ENCODE results near the gene THSD4.

THSD4 gene

GRCh38 chr15:71098920-71099319, 16.4 kb upstream of the THSD4 start:
- DNase-seq = no peak

- DNase-seq = no peak
Observed at GRCh38 chr15:71103102-71103676, 12.1 kb upstream of the THSD4 start.

- DNase-seq = no peak
Observed at GRCh38 chr15:71104636-71105035, 10.6 kb upstream of the THSD4 start.

- DNase-seq = no peak
Observed at GRCh38 chr15:71105444-71105843, 9.8 kb upstream of the THSD4 start.

GRCh38 chr15:71106802-71107500, 8.3 kb upstream of the THSD4 start:
- DNase-seq = no peak

- DNase-seq = no peak
Observed at GRCh38 chr15:71107501-71107815, 7.8 kb upstream of the THSD4 start.

- DNase-seq = no peak
Observed at GRCh38 chr15:71109130-71109529, 6.1 kb upstream of the THSD4 start.

GRCh38 chr15:71109905-71110304, 5.4 kb upstream of the THSD4 start:
- peak; percentile 17 for DNase-seq

- no peak for DNase-seq
Observed at GRCh38 chr15:71110405-71111180, 4.7 kb upstream of the THSD4 start.

- no peak for DNase-seq
Observed at GRCh38 chr15:71111181-71111565, 4.1 kb upstream of the THSD4 start.

- DNase-seq = no peak
Observed at GRCh38 chr15:71111950-71112349, 3.3 kb upstream of the THSD4 start.

- DNase-seq = no peak
Observed at GRCh38 chr15:71112429-71112828, 2.8 kb upstream of the THSD4 start.

GRCh38 chr15:71114066-71114680, 1.1 kb upstream of the THSD4 start:
- DNase-seq = no peak

- DNase-seq = no peak
Observed at GRCh38 chr15:71115567-71116351, 488 bp downstream of the THSD4 start.

GRCh38 chr15:71116366-71116765, 1.1 kb downstream of the THSD4 start:
- DNase-seq = no peak

- DNase-seq = no peak
Observed at GRCh38 chr15:71116942-71117341, 1.7 kb downstream of the THSD4 start.

- no peak for DNase-seq
Observed at GRCh38 chr15:71117714-71118305, 2.5 kb downstream of the THSD4 start.

- no peak for DNase-seq
Observed at GRCh38 chr15:71118345-71118744, 3.1 kb downstream of the THSD4 start.

- no peak for DNase-seq
Observed at GRCh38 chr15:71118881-71119632, 3.8 kb downstream of the THSD4 start.

GRCh38 chr15:71120428-71120944, 5.2 kb downstream of the THSD4 start:
- DNase-seq = no peak

GRCh38 chr15:71121442-71121841, 6.2 kb downstream of the THSD4 start:
- DNase-seq = no peak

All from midbrain (tissue), 1 donor.